Muscle of back (tissue), 11 donors: ENCODE results near the gene RAB24. TPM values are rescaled to one million over a fixed set of nuclear protein-coding genes. Genes with fewer than 3 reads are reported as not detected.

Experiments
- DNase-seq, 3 donors: peaks; one replicate each; pipeline versions ENCODE4 v3.0.0 to v3.0.0-alpha.2; 2013
- polyA plus RNA-seq, 10 donors: library from polyadenylated mRNA; unstranded; fragments of 120-200 nt; gene quantifications; one replicate each; pipeline ENCODE4 v1.2.1, GENCODE V29; 2013; ENCODE audit not compliant: insufficient read length in 10 of 10

Gene RAB24
- polyA plus RNA-seq, 10 donors, result 17.9 to 27.1 (median 21.1) TPM

GRCh38 chr5:177334781-177335700 is 31.5 kb upstream of the RAB24 start:
- no peak for DNase-seq

- DNase-seq, result no peak
Measured at GRCh38 chr5:177334155-177334551, 30.6 kb upstream of the RAB24 start.

GRCh38 chr5:177333420-177334154 is 30.1 kb upstream of the RAB24 start:
- DNase-seq, result no peak

- DNase-seq, result no peak
Measured at GRCh38 chr5:177332896-177333260, 29.4 kb upstream of the RAB24 start.

GRCh38 chr5:177332031-177332895 is 28.7 kb upstream of the RAB24 start:
- DNase-seq, result no peak

- DNase-seq, result no peak
Measured at GRCh38 chr5:177330991-177331842, 27.7 kb upstream of the RAB24 start.

GRCh38 chr5:177329883-177330282 is 26.4 kb upstream of the RAB24 start:
- no peak for DNase-seq

- no peak for DNase-seq
Measured at GRCh38 chr5:177328545-177329231, 25.2 kb upstream of the RAB24 start.

GRCh38 chr5:177327539-177328522 is 24.3 kb upstream of the RAB24 start:
- peak in 2 of 3 donors; percentile 58 to 74 for DNase-seq

- DNase-seq, result no peak
Measured at GRCh38 chr5:177325868-177326381, 22.4 kb upstream of the RAB24 start.

GRCh38 chr5:177320879-177321278 is 17.4 kb upstream of the RAB24 start:
- no peak for DNase-seq

- DNase-seq, result no peak
Measured at GRCh38 chr5:177319913-177320588, 16.5 kb upstream of the RAB24 start.

- DNase-seq, result peak; percentile 43 to 75 (median 70)
Measured at GRCh38 chr5:177317959-177318377, 14.4 kb upstream of the RAB24 start.

- no peak for DNase-seq
Measured at GRCh38 chr5:177316005-177316404, 12.5 kb upstream of the RAB24 start.

GRCh38 chr5:177315411-177315810 is 11.9 kb upstream of the RAB24 start:
- DNase-seq, result no peak

- no peak for DNase-seq
Measured at GRCh38 chr5:177314376-177315342, 11.1 kb upstream of the RAB24 start.
